HG02759 (cell line): Measurements from ENCODE around the gene MAS1L.

Experiments
- ATAC-seq: cut with Tn5 transposase; IDR thresholded peaks from one replicate; pipeline ENCODE4 v1.9.1; 2021; ENCODE audit warnings: mild to moderate bottlenecking, moderate library complexity; ENCODE audit not compliant: unreplicated experiment

MAS1L gene

GRCh38 chr6:29510746-29511300 is 23.1 kb upstream of the MAS1L start:
- no peak for ATAC-seq

DNA sequence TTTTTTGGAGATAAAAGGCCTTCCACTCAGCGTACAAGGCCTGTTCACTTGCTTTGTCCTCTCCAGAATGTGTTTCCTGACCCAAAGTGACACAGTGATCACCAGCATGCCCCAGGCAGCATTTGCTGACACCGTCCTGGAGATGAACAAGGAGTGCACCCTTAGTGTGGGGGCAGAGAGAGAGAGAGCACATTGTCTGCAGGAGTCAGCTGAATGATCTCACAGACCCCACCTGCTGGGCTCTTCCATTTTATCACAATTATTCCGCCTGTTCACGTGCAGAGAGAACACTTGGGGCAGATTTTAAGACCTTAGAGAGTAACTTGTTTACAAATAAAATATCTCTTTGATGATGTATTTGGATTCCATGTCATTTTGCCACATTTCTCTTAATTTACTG is 22.4 kb upstream of the MAS1L start:
- no peak for ATAC-seq

DNA sequence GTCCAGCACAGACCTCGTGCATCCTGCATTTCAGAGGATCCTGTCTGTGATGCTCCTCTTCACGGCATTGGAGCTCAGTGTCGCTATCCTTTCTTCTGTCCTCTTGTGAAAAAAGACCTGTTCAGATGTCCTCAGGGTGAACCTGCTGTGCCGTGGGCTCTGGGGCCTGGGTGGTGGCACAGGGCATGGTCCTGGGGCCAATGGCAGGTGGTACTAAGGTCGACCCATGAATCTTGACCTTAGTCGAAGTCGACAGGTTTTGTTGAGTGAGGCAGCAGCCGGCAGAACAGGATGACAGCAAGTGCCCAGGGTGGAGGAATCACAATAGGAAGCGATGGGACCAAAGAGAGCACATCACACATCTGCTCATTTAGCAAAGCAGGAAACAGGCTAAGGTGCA is 22.0 kb upstream of the MAS1L start:
- no peak for ATAC-seq

GRCh38 chr6:29509239-29509638 is 21.5 kb upstream of the MAS1L start:
- ATAC-seq, result peak; percentile 69

DNA sequence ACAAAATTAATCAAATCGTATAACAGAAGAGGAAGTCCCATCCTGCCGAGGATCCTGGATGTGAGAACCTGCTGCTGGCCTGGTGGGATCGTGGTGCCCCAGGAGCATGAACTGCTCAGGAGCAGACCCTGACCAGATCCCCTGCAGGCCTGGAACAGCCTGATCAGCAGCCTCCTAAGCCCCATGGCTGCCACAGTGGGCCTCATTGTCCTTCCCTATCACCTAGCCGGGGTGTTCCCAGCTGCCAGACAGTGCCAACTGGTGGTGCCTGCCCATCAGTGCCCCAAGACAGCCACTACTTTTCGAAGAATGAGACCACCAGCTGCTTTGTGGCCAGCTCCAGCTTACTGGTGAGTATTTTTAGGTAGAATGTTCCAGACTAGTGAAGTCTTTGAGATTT is 19.6 kb upstream of the MAS1L start:
- no peak for ATAC-seq

- ATAC-seq, result no peak
Measured at GRCh38 chr6:29506446-29507067, 18.8 kb upstream of the MAS1L start.

- no peak for ATAC-seq
Measured at GRCh38 chr6:29505808-29506207, 18.1 kb upstream of the MAS1L start.

GRCh38 chr6:29504961-29505360 is 17.2 kb upstream of the MAS1L start:
- ATAC-seq, result no peak

GRCh38 chr6:29502597-29502996 is 14.8 kb upstream of the MAS1L start:
- no peak for ATAC-seq

- ATAC-seq, result no peak
Measured at GRCh38 chr6:29502181-29502580, 14.4 kb upstream of the MAS1L start.

DNA sequence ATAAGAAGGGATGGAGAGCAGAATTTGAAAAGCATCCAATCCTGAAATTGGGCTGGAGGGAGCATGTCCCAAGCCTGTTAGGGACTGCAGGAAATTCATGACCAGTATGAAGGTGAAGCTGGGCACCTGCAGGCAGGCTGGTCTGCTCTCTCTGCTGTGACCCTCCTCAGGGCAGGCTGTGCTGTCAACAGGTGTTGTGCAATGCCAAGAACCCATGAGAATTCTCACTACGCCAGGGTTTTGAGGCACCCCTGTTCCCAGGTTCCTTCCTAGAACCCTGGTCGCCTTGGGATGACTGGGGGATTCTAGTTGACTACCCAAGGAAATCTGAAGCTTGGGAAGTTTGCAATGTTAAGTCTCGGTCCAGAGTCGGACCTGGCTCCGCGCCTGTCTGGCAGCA is 13.3 kb upstream of the MAS1L start:
- ATAC-seq, result no peak

DNA sequence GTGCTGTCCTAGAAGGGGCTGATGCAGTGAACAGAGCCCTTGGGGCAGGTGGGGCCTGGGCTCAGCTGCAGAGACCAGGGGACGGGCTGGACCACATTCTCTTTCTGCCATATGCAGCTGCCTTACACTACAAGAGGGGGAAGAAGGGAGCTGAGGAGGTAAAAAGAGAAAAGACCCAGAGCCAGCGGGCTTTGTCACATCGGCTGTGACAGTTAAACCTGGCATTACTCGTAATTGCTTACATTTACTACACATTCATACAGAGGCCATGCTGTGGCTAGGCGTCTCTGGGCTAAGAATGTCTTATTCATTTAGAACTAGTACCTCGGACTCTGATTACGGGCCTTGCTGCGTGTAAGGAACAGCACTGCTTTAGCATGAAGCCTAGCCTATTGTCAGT is 12.8 kb upstream of the MAS1L start:
- no peak for ATAC-seq

DNA sequence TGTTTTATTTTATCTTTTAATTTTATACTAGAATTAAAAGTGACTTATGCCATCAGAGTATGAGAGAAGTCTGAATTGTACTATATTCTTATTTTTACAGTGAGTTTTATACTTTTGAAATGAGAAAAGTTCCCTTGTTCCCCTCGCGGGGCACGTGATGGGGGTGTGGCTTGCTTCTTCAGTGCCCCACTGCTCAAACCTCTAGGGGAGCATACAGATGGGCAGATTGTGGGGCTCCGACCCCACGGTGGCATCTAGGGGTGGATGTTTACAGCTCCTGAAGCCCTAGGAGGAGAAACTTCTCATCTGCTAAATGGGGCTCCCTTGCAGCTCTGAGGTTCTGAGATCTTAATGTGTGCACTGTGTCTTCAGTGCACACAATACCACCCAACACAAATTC is 11.9 kb upstream of the MAS1L start:
- no peak for ATAC-seq

- ATAC-seq, result no peak
Measured at GRCh38 chr6:29496961-29497360, 9.2 kb upstream of the MAS1L start.

DNA sequence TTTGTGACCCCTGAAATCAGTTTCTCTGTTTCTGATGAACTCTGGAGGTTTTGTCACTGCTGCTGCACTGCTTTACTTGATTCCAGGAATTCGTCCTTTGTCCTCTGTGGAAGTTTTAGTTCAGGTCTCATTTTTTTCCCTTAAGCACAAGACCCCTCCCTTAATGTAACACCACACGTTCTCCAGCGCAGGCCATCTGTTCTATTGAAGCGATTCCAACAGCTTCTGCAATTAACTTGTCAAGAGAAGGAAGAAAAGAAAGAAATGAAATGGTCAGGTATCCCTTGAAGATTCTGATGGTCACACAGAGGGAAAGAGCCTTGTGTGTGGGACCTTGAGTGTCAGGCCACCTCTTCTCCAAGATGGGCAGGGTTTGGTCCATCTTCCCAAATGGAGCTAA is 7.8 kb upstream of the MAS1L start:
- no peak for ATAC-seq

DNA sequence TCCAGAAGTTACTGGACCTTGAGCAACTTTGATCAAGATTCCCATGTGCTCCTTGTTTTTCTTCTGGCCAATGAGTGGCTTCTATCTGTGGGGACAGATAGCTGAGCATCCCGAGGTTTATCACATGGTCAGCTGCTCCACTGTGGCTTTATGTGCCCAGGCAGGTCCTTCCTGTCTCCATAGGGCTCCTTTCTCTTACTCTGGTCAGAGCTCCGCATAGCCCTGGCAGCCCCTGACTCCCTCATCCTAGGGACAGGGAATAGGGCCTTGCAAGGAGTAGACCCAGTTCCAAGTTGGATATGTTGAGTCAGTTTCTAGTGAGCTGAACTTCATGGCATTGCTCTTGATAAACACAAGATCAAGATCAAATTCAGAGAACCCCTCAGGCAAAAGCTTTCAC is 6.4 kb upstream of the MAS1L start:
- ATAC-seq, result no peak

GRCh38 chr6:29493261-29493660 is 5.5 kb upstream of the MAS1L start:
- no peak for ATAC-seq

DNA sequence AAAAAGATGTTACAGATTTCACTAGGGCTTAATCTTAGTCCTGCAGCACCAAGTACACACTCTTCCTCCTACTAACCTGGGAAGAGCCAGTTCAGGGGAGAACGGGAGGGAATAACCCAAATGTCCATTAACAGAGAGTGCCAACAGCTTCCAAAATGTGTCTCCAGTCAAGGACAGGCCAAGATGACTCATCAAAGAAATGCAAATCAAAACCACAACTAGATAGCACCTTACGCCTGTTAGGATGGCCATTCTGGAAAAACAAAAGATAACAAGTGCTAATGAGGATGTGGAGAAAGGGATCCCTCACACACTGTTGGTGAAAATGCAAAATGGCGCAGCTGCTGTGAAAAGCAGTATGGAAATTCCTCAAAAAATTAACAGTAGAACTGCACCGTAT is 3.8 kb upstream of the MAS1L start:
- no peak for ATAC-seq

- ATAC-seq, result no peak
Measured at GRCh38 chr6:29490552-29490951, 2.8 kb upstream of the MAS1L start.

- ATAC-seq, result no peak
Measured at GRCh38 chr6:29490055-29490454, 2.3 kb upstream of the MAS1L start.

- ATAC-seq, result no peak
Measured at GRCh38 chr6:29489286-29489685, 1.5 kb upstream of the MAS1L start.

DNA sequence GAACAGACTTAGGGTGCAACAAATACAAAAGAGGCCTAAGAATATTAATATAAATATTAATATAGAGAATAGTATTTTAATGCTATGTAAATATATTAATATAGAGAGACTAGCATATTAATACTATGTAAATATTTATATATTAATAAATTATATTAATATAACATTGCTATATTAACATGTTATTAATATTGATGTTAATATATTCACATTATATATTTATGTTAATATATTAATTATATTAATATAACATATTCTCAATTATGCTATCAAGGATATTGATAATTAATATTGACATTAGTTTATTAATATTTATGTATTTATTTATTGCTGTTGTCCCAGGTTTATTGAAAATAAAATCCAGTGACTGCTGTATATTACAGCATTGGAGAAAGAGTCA is 1.1 kb upstream of the MAS1L start:
- no peak for ATAC-seq

GRCh38 chr6:29487131-29487530 is 625 bp downstream of the MAS1L start:
- no peak for ATAC-seq
